ENCODE results near the gene CD79B. TPM values are rescaled to one million over a fixed set of nuclear protein-coding genes. Genes with fewer than 3 reads are reported as not detected.

Gene CD79B
- total and polyA plus RNA-seq, 2 of the 8 experiments (the other 6 are each of a cell fraction or from before 2014, with no cell fraction given) = 1.5 to 3.9 TPM

DNA sequence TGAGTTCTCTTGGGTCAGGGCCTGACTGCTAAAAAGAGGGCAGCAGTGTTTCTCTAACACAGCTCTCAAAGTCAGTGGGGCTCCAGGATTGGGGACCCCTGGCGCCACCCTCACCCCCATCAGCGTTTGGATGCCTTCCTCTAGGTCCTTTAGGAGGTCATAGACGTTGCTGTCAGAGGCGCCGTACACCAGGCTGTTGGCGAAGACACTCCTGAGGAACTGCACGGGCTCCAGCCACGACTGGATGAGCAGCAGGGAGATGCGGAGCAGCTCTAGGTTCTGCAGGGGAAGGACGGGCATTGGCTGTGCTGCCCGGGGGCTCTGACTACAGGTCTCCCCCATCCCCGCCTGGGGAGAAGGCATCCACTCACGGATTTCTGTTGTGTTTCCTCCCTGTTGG lies 14.5 kb downstream of the CD79B start (continued):
- TF ChIP-seq KDM4A (IDR thresholded peaks at IDR 0.05; ENCODE audit: low read depth, low read length, severe bottlenecking) = no peak
- TF ChIP-seq, protein P1, sequence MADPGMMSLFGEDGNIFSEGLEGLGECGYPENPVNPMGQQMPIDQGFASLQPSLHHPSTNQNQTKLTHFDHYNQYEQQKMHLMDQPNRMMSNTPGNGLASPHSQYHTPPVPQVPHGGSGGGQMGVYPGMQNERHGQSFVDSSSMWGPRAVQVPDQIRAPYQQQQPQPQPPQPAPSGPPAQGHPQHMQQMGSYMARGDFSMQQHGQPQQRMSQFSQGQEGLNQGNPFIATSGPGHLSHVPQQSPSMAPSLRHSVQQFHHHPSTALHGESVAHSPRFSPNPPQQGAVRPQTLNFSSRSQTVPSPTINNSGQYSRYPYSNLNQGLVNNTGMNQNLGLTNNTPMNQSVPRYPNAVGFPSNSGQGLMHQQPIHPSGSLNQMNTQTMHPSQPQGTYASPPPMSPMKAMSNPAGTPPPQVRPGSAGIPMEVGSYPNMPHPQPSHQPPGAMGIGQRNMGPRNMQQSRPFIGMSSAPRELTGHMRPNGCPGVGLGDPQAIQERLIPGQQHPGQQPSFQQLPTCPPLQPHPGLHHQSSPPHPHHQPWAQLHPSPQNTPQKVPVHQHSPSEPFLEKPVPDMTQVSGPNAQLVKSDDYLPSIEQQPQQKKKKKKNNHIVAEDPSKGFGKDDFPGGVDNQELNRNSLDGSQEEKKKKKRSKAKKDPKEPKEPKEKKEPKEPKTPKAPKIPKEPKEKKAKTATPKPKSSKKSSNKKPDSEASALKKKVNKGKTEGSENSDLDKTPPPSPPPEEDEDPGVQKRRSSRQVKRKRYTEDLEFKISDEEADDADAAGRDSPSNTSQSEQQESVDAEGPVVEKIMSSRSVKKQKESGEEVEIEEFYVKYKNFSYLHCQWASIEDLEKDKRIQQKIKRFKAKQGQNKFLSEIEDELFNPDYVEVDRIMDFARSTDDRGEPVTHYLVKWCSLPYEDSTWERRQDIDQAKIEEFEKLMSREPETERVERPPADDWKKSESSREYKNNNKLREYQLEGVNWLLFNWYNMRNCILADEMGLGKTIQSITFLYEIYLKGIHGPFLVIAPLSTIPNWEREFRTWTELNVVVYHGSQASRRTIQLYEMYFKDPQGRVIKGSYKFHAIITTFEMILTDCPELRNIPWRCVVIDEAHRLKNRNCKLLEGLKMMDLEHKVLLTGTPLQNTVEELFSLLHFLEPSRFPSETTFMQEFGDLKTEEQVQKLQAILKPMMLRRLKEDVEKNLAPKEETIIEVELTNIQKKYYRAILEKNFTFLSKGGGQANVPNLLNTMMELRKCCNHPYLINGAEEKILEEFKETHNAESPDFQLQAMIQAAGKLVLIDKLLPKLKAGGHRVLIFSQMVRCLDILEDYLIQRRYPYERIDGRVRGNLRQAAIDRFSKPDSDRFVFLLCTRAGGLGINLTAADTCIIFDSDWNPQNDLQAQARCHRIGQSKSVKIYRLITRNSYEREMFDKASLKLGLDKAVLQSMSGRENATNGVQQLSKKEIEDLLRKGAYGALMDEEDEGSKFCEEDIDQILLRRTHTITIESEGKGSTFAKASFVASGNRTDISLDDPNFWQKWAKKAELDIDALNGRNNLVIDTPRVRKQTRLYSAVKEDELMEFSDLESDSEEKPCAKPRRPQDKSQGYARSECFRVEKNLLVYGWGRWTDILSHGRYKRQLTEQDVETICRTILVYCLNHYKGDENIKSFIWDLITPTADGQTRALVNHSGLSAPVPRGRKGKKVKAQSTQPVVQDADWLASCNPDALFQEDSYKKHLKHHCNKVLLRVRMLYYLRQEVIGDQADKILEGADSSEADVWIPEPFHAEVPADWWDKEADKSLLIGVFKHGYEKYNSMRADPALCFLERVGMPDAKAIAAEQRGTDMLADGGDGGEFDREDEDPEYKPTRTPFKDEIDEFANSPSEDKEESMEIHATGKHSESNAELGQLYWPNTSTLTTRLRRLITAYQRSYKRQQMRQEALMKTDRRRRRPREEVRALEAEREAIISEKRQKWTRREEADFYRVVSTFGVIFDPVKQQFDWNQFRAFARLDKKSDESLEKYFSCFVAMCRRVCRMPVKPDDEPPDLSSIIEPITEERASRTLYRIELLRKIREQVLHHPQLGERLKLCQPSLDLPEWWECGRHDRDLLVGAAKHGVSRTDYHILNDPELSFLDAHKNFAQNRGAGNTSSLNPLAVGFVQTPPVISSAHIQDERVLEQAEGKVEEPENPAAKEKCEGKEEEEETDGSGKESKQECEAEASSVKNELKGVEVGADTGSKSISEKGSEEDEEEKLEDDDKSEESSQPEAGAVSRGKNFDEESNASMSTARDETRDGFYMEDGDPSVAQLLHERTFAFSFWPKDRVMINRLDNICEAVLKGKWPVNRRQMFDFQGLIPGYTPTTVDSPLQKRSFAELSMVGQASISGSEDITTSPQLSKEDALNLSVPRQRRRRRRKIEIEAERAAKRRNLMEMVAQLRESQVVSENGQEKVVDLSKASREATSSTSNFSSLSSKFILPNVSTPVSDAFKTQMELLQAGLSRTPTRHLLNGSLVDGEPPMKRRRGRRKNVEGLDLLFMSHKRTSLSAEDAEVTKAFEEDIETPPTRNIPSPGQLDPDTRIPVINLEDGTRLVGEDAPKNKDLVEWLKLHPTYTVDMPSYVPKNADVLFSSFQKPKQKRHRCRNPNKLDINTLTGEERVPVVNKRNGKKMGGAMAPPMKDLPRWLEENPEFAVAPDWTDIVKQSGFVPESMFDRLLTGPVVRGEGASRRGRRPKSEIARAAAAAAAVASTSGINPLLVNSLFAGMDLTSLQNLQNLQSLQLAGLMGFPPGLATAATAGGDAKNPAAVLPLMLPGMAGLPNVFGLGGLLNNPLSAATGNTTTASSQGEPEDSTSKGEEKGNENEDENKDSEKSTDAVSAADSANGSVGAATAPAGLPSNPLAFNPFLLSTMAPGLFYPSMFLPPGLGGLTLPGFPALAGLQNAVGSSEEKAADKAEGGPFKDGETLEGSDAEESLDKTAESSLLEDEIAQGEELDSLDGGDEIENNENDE (IDR thresholded peaks at IDR 0.05; ENCODE audit: insufficient replicate concordance, low read length) = no peak
- TF ChIP-seq RAD21 (IDR thresholded peaks at IDR 0.05 in 1 of 2, conservative IDR thresholded peaks at IDR 0.05 in 1 of 2; ENCODE audit: low read depth in 2 of 2, low read length in 2 of 2) = no peak
